GM12878 (cell line): ENCODE measurements around the gene IFI27L1.

ENCODE experiments used
- CTCF ChIP-seq, 3 experiments: IDR thresholded peaks in 2 of 3; conservative IDR thresholded peaks in 1 of 3; 2 replicates each; pipeline ENCODE4 v1.5.1; 2011; ENCODE audit warnings: low read depth in 3 of 3, low read length in 3 of 3, mild to moderate bottlenecking in 3 of 3, control low read depth in 2 of 3, moderate library complexity in 2 of 3, inconsistent platforms in 1 of 3, mixed read lengths in 1 of 3; ENCODE audit not compliant: control insufficient read depth in 2 of 3, insufficient read depth in 1 of 3; ENCODE audit errors: extremely low read depth in 1 of 3
- EZH2 ChIP-seq: IDR thresholded peaks from 2 replicates; pipeline ENCODE4 v1.6.1; 2012; ENCODE audit warnings: low read depth, mild to moderate bottlenecking, control low read depth, inconsistent platforms, low read length, borderline replicate concordance; ENCODE audit not compliant: control insufficient read depth
- FOXM1 ChIP-seq: IDR thresholded peaks from 2 replicates; pipeline ENCODE4 v1.6.1; 2012; ENCODE audit warnings: low read depth, mild to moderate bottlenecking, inconsistent platforms, low read length, moderate library complexity
- POLR2A ChIP-seq: IDR thresholded peaks from 2 replicates; pipeline ENCODE4 v1.6.1; 2011; ENCODE audit warnings: low read depth, mild to moderate bottlenecking, low read length
- RAD51 ChIP-seq: fragments of 450-650 bp; IDR thresholded peaks from 2 replicates; pipeline ENCODE4 v1.6.1; 2016; ENCODE audit warnings: moderate library complexity, mild to moderate bottlenecking, inconsistent platforms
- SRF ChIP-seq, 2 experiments: IDR thresholded peaks; 2 replicates each; pipeline ENCODE4 v1.6.1; 2011; ENCODE audit warnings: low read depth in 2 of 2, low read length in 2 of 2, mild to moderate bottlenecking in 1 of 2, moderate library complexity in 1 of 2
- STAT1 ChIP-seq: fragments of 450-650 bp; conservative IDR thresholded peaks from 2 replicates; pipeline ENCODE4 v1.6.1; 2014; ENCODE audit warnings: antibody characterized with exemption, mild to moderate bottlenecking

- no peak for TF ChIP-seq EZH2
- no peak for TF ChIP-seq SRF (IDR thresholded peaks at IDR 0.05; ENCODE audit: low read depth in 2 of 2, low read length in 2 of 2)
- no peak for TF ChIP-seq STAT1
- TF ChIP-seq POLR2A = no peak
- TF ChIP-seq FOXM1 = no peak
- TF ChIP-seq CTCF (IDR thresholded peaks at IDR 0.05 in 2 of 3, conservative IDR thresholded peaks at IDR 0.05 in 1 of 3; ENCODE audit: control insufficient read depth in 2 of 3, extremely low read depth in 1 of 3, insufficient read depth in 1 of 3, low read depth in 3 of 3, low read length in 3 of 3) = no peak
- no peak for TF ChIP-seq RAD51
These were observed 45.7 kb downstream of the IFI27L1 start for GRCh38 chr14:94126800-94127199.
